KOPT-K1 (cell line): Measurements from ENCODE around the gene CHRD.

Experiments used
- H3K27ac ChIP-seq: fragments of 200-600 bp; sonication (generic); 2 replicates; pipeline ENCODE4 v1.5.1; 2016; ENCODE audit warnings: antibody characterized with exemption, mild to moderate bottlenecking, low read depth, low read length; ENCODE audit not compliant: poor library complexity, severe bottlenecking
- H3K36me3 ChIP-seq: fragments of 200-600 bp; sonication (generic); 2 replicates; pipeline ENCODE4 v1.5.1; 2017; ENCODE audit warnings: antibody characterized with exemption, mild to moderate bottlenecking, low read length, moderate library complexity; ENCODE audit not compliant: insufficient read depth
- H3K9me3 ChIP-seq: fragments of 200-600 bp; sonication (generic); 2 replicates; pipeline ENCODE4 v1.5.1; 2017; ENCODE audit warnings: antibody characterized with exemption, low read length, mild to moderate bottlenecking; ENCODE audit not compliant: insufficient read depth, poor library complexity, severe bottlenecking

CHRD gene

DNA sequence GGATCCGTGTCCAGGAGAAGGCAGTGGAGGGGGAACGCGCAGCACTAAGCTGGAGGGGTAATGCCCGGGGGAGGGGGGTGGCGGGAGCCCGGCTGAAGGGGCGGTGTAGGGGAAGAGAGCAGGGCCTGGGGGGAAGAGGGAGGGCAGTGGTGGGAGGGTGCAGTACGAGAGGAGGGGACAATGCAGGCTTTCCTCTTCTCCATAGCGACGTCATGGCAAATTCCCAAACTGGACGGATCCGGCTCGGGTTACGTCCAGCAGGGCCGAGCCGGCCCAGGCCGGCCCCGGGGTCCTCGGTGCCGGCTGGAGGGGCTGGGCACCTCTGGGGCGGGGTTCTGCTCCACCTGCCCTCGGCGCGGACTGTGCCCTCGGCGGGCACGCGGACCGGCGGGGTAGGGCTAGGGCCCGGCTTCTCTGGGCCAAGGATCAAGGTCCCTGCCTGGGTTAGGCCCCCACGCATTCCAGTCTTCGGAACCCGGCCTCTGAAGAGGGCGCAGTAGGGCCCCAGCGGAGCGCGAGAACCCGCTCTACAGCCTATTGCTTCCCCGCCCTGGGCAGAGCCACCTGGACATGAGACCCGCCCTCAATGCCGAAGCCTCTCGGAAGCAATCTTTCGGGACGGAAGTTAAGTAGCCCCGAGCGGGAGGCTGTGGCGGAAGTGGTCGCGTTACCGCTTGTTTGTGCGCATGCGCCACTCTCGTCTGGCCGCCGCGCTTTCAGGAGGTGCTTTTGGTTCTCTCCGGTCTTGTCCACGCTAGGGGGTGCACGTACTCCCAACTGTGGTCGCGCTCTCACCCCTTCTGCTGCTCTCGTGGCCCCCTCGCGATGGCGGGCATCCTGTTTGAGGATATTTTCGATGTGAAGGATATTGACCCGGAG is 16.9 kb upstream of the CHRD start:
- no peaks in the 10 kb centered on the region for H3K9me3 ChIP-seq
- peaks cover 31% of the 10 kb centered on the region for H3K36me3 ChIP-seq
- H3K27ac ChIP-seq, result peak overlapping the region; percentile 82

GRCh38 chr3:184366619-184367289 is 13.1 kb upstream of the CHRD start:
- H3K27ac ChIP-seq, result no peak overlapping the region
- H3K36me3 ChIP-seq, result peaks cover 50% of the 10 kb centered on the region
- H3K9me3 ChIP-seq, result no peaks in the 10 kb centered on the region

DNA sequence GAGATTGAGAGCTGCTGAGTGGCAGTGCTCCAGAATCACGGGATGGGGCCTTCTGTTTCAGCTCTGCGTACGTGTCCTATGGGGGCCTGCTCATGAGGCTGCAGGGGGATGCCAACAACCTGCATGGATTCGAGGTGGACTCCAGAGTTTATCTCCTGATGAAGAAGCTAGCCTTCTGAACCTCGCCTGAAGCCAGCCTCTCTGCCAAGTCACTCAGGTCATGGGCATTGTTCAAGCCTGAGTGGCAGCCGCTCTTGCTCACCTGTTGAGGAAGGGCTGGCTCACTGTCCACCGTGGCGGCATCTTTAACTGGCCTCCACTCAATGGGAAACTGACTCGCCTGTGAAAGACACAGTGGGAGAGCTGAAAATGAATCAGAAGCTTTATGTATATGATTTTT is 11.7 kb upstream of the CHRD start:
- peaks cover 50% of the 10 kb centered on the region for H3K36me3 ChIP-seq
- no peak overlapping the region for H3K27ac ChIP-seq
- no peaks in the 10 kb centered on the region for H3K9me3 ChIP-seq

DNA sequence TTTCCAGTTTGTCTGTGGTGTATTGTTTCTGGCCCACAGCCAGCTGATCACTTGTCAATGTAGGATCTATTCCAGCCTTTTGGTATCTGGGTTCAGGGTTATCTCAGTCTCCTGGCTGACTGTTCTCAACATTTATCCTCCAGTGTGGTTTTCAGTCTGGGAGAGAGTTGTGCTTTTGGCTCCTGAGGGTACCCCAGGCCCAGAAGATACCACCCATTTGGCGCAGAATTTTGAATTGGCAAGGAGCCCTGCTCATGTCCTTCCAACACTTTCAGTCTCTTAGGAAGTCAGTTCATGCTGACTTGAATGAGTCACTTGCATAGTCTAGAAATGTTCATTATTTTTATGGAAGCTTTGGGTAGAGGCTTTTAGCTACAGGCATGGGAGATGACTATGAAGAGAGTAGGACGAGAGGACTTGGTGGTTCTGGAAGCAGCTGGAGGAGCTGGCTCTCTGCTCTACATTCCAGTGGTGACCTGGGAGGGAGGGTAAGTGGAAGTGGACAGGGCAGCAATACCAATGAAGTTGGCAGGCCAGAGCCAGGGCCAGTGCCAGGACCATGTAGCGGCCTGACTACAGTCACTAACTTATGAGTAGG is 11.2 kb upstream of the CHRD start:
- H3K36me3 ChIP-seq, result peaks cover 50% of the 10 kb centered on the region
- H3K9me3 ChIP-seq, result no peaks in the 10 kb centered on the region
- no peak overlapping the region for H3K27ac ChIP-seq

DNA sequence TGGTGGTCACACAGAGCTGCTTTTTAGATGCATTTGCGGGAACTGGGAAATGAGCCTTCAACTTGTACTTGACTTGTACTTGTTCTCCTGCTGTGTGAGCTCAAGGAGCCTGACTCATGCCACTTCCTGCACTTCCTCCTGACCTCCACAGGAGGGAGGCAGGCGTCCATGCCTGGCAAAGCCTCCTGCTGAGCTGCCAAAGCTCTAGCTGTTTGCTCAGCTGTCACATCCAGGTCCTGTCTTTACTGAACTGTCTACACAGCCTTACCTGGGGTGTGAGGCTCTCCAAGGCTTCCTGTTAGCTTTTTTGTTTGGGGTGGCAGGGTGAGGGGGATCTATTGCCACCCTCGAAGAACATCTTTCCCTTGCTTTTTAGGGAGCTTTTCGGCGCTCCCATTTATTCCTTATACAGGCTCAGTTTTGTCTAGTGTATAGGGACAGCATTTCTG is 8.3 kb upstream of the CHRD start:
- Histone ChIP-seq H3K9me3 (no peaks in the 10 kb centered on the region), H3K36me3 (peaks cover 31% of the 10 kb centered on the region), H3K27ac (no peak overlapping the region)

DNA sequence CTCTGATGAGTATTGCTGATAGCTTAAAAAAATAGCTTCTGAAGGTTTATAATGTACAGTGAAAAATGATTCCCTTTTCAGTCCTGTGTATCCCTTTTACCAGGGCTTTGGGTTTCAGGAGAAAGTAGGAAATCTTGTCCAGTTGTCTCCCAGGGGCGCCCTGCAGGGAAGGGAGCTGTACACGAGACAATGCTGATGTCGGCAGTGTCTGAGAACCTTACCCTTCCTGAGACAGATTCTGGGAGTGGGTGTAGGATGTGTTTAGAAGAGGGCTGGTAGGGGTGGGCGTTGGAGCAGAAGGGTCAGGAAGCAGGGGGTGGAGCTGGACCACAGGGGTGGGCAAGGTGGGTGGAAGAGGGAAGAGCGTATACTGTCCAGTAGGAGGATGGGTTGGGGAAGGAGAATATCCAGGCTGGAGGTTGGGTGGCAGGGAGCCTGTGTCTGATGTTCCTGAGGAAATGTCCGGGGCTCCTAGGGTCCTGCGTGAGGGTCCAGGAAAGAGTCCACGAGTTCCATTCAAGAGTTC is 7.5 kb upstream of the CHRD start:
- Histone ChIP-seq H3K27ac (no peak overlapping the region), H3K36me3 (peaks cover 24% of the 10 kb centered on the region), H3K9me3 (no peaks in the 10 kb centered on the region)

DNA sequence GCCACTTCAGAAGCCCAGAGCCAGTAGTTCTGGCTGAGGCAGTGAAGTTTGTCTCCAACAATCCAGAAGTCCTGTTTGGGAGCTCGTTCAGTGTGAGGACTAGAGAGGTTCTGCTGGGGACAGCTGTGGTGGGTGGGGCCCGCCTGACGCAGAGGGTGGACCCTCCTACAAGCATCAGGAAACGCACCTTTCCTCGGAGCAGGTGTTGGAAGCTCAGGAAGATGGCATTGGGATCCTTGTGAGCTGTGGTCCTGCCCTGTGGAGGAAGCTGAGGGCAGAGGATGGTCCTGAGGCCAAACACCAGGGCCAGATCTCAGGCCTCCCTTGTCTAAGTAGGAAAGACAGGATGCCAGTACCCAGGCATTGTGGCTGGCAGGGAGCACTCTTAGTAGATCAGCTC is 6.9 kb upstream of the CHRD start:
- Histone ChIP-seq H3K36me3 (peaks cover 19% of the 10 kb centered on the region), H3K9me3 (no peaks in the 10 kb centered on the region), H3K27ac (no peak overlapping the region)

- H3K36me3 ChIP-seq, result peaks cover 14% of the 10 kb centered on the region
- H3K9me3 ChIP-seq, result no peaks in the 10 kb centered on the region
- H3K27ac ChIP-seq, result no peak overlapping the region
Measured at GRCh38 chr3:184373422-184373821, 6.4 kb upstream of the CHRD start.

DNA sequence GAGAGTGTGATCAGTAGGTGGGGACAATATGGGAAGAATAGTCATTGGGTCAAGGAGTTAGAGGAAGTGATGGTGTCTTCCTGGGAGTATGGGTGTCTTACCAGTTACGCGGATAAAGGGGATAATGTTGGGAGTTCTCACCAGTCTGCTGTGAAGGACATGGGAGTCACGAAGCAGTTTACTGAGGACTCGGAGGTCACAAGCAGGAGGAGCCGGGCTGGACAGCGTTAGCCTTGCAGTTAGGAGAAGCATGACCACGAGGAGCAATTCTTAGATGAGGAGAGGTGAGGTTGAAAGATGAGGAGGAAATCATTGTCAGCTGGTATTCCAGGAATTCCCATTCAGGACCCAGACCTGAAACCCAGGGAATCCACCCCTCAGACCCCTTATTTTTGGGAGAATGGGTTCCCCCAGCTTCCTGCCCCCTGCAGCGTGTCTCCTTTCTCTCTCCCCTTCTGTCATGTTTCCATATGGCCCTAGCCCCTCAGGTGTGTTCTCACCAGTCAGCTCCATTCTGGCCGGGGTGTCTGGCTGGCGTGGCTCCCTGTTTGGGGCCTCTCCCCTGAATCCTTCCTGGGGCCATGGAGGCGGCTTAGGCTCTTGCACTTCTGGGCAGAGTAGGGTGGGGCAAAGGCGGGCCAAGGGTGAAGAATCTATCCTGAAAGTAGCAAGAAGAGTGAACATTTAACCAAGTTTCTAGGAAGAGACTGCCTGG is 4.0 kb upstream of the CHRD start:
- Histone ChIP-seq H3K27ac (no peak overlapping the region), H3K36me3 (no peaks in the 10 kb centered on the region), H3K9me3 (no peaks in the 10 kb centered on the region)

DNA sequence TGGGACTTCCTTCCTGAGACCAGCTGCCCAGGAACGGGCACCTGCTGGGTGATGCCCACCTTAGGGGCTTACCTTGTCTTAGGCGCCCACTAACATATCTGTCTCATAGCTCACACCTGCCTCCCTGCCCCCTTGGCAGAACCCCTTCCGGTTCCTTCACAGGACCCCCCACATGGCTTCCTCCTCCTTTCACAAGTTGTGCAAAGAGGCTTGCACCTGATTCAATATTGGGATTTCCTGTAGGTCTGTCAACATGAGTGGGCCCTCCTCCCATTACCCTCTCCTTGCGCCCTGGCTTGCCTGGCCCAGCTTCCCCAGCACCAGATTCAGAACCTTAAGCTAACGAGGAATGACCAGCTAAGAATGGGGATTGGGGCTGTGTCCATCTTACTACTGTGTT is 2.5 kb upstream of the CHRD start:
- Histone ChIP-seq H3K27ac (no peak overlapping the region), H3K9me3 (no peaks in the 10 kb centered on the region), H3K36me3 (no peaks in the 10 kb centered on the region)

DNA sequence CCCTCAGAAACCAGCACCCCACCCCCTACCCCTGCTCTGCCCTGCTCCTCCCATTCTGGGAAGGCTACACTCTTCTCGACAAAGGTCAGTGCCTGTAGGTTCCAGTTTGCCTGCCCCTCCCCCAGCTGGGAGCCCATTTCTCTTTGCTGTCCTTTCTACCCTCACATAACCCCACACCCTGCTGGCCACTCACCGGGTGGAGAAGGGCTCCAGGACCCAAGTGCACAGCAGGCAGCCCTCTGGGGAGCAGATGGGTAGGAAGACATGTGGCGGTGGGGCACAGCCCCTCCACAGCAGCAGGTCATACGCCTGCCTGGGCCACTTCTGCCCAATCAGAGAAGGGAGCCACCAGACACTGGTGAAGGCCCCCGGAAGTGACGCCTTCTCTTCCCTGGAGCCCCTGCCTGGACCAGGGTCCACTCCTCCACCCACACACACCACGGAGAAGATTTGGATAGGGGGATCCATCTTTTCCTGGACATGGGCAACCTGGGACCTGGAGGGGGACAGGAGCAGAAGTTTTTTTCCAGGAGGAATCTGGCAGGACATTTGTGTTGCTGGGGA is 1.9 kb upstream of the CHRD start, which contains the start of gene THPO:
TSS of gene THPO (minus strand) at position 326 of the 564 bp plus-strand sequence. CDS start 1,948 bp downstream, outside the sequence.
- no peaks in the 10 kb centered on the region for H3K9me3 ChIP-seq
- no peak within 1 kb of the TSS for H3K27ac ChIP-seq

GRCh38 chr3:184378651-184379357 is 1.1 kb upstream of the CHRD start:
- Histone ChIP-seq H3K36me3 (no peaks in the 10 kb centered on the region), H3K27ac (no peak overlapping the region), H3K9me3 (no peaks in the 10 kb centered on the region)

More for the DNA sequence above, 1.9 kb upstream of the CHRD start, which contains the start of gene THPO:
- H3K36me3 ChIP-seq, result no peaks in the 10 kb centered on the region

DNA sequence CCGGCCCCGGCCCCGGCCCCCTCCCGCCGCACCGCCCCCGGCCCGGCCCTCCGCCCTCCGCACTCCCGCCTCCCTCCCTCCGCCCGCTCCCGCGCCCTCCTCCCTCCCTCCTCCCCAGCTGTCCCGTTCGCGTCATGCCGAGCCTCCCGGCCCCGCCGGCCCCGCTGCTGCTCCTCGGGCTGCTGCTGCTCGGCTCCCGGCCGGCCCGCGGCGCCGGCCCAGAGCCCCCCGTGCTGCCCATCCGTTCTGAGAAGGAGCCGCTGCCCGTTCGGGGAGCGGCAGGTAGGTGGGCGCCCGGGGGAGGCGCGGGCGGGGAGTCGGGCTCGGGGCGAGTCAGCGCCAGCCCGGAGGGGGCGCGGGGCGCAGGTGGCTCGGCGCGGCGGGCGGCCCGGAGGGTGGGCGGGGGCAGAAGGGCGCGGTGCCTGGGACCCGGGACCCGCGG is 352 bp downstream of the CHRD start:
- no peaks in the 10 kb centered on the region for H3K9me3 ChIP-seq
- no peaks in the 10 kb centered on the region for H3K36me3 ChIP-seq
- no peak overlapping the region for H3K27ac ChIP-seq
